Lower lobe of right lung (tissue), 2 donors: ENCODE data around the gene KLB. TPM values are rescaled to one million over a fixed set of nuclear protein-coding genes. Genes with fewer than 3 reads are reported as not detected.

ENCODE experiments used
- ATAC-seq, 2 donors: fragments of 200-7000 bp; cut with Tn5 transposase; one replicate each; pipeline ENCODE4 v1.9.1; 2020 to 2022; ENCODE audit warnings: mild to moderate bottlenecking in 2 of 2, moderate library complexity in 2 of 2
- DNase-seq: peaks from one replicate; pipeline ENCODE4 v3.0.0-alpha.2; 2020
- H3K27ac ChIP-seq: fragments of 200-600 bp; one replicate; pipeline ENCODE4 v1.8.0; 2022
- H3K27me3 ChIP-seq: fragments of 200-600 bp; one replicate; pipeline ENCODE4 v1.8.0; 2022; ENCODE audit warnings: low read depth
- H3K36me3 ChIP-seq: fragments of 200-600 bp; one replicate; pipeline ENCODE4 v1.8.0; 2022; ENCODE audit warnings: mild to moderate bottlenecking
- H3K4me1 ChIP-seq: fragments of 200-600 bp; one replicate; pipeline ENCODE4 v1.8.0; 2022
- H3K4me3 ChIP-seq: fragments of 200-600 bp; one replicate; pipeline ENCODE4 v1.8.0; 2022; ENCODE audit warnings: mild to moderate bottlenecking
- H3K9me3 ChIP-seq: fragments of 200-600 bp; one replicate; pipeline ENCODE4 v1.8.0; 2022
- CTCF ChIP-seq: fragments of 200-600 bp; IDR thresholded peaks from one replicate; pipeline ENCODE4 v1.8.0; 2022; ENCODE audit warnings: antibody characterized with exemption, mild to moderate bottlenecking
- intact Hi-C: fragments of 100-400 bp; cut with DNase I; formaldehyde crosslinking; loops from one replicate; pipeline ENCODE4 v1.11.0; 2022
- total RNA-seq: library from RNA; stranded (reverse); fragmentation: NEBNext Ultra II Directional; extraction: Animal tissue kit (Norgen Biotek cat#: 25700); gene quantifications from one replicate; pipeline ENCODE4 v1.2.1, GENCODE V29; 2021
- donor health status: DM: no; HTN: yes; CAD: no; lungs with severe emphysema.

The KLB gene
- total RNA-seq, 1 donor from 2014 or later = 1.0 TPM

GRCh38 chr4:39442998-39443397, 36.3 kb downstream of the KLB start:
- no peaks in the 10 kb centered on the region for H3K9me3 ChIP-seq
- ATAC-seq (no peak), DNase-seq (no peak)
- no peak overlapping the region for H3K27ac ChIP-seq
- H3K4me3 ChIP-seq = no peak overlapping the region
- no peaks in the 10 kb centered on the region for H3K27me3 ChIP-seq
- intact Hi-C loops = no loop called here
- TF ChIP-seq CTCF = no peak
- no peaks in the 10 kb centered on the region for H3K36me3 ChIP-seq
- H3K4me1 ChIP-seq = peaks cover 13% of the 10 kb centered on the region

- Histone ChIP-seq H3K27me3 (no peaks in the 10 kb centered on the region), H3K36me3 (peaks cover 22% of the 10 kb centered on the region), H3K4me1 (peaks cover 13% of the 10 kb centered on the region), H3K4me3 (peak overlapping the region; percentile 60), H3K27ac (peak overlapping the region; percentile 76), H3K9me3 (no peaks in the 10 kb centered on the region)
- no peak for TF ChIP-seq CTCF
- DNase-seq = no peak
- intact Hi-C loops = no loop called here
- no peak for ATAC-seq
These were observed 39.7 kb downstream of the KLB start for GRCh38 chr4:39446483-39446841.

GRCh38 chr4:39446842-39447573, 40.3 kb downstream of the KLB start:
- peak; percentile 27 for TF ChIP-seq CTCF
- peak overlapping the region; percentile 76 for H3K27ac ChIP-seq
- intact Hi-C loops = no loop called here
- H3K4me3 ChIP-seq = peak overlapping the region; percentile 60
- H3K27me3 ChIP-seq = no peaks in the 10 kb centered on the region
- DNase-seq (peak; percentile 81), ATAC-seq (peak; percentile 90 to 95)
- peaks cover 13% of the 10 kb centered on the region for H3K4me1 ChIP-seq
- peaks cover 27% of the 10 kb centered on the region for H3K36me3 ChIP-seq
- H3K9me3 ChIP-seq = no peaks in the 10 kb centered on the region

GRCh38 chr4:39450618-39451017, 43.9 kb downstream of the KLB start:
- intact Hi-C loops = no loop called here
- H3K9me3 ChIP-seq = no peaks in the 10 kb centered on the region
- TF ChIP-seq CTCF = no peak
- no peaks in the 10 kb centered on the region for H3K27me3 ChIP-seq
- peaks cover 15% of the 10 kb centered on the region for H3K4me1 ChIP-seq
- no peak for ATAC-seq
- H3K36me3 ChIP-seq = peaks cover 64% of the 10 kb centered on the region
- H3K27ac ChIP-seq = no peak overlapping the region
- H3K4me3 ChIP-seq = no peak overlapping the region
- no peak for DNase-seq

GRCh38 chr4:39451423-39452023, 44.8 kb downstream of the KLB start:
- Histone ChIP-seq H3K4me3 (no peak overlapping the region), H3K4me1 (peaks cover 23% of the 10 kb centered on the region), H3K36me3 (peaks cover 73% of the 10 kb centered on the region), H3K27ac (no peak overlapping the region), H3K27me3 (no peaks in the 10 kb centered on the region), H3K9me3 (no peaks in the 10 kb centered on the region)
- no peak for TF ChIP-seq CTCF
- DNase-seq (no peak), ATAC-seq (no peak)
- intact Hi-C loops = no loop called here
